NCI-H1417 treated with DMSO at 0.1 percent for 48 hours (cell line): Measurements from ENCODE around the gene FBXW2.
"Not testable (repeated sequence)": the region's sequence is repeated elsewhere in the genome, so short reads cannot be mapped to it uniquely, and the experiment has no call there.

Experiments used
- DNase-seq: peaks from one replicate; lab custom pipeline; 2025; lab: John Stamatoyannopoulos, UW

The FBXW2 gene

DNA sequence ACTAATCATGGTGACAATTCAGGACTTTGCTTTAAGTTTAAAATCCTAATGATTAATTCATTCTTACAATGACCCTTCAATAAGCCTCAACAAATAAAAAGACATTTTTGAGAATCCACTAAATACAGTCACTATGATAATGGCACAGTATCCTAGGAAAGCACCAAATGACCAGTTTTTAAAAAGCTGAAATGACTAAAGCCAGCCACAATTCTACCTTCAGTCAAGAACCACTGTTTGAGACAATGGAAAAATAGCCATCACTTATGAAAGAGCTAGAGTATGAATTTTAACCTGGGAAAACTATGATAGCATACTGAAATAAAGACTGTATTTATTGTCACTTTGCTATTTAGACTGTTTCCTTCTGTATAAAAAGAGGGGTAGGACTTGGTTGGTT is 14.0 kb downstream of the FBXW2 start:
- no peak for DNase-seq

DNA sequence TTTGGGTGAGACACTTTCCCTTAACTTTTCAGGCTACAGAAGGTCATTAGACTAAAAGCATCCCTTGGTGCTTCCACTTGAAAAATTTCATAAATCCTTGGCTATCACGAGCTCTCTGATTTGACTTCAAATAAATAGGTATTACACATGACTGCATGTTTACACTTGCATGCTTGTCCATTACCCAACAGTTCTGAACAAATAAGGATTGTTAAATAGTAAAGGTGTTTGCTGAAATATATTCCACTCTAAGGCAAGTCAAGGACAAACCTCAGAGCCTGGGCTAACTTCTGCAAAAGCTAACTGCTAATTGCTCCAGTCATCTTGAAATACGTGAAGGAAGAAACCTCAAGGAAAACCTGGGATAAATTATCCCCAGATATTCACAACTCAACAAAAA is 14.5 kb downstream of the FBXW2 start:
- DNase-seq = no peak

DNA sequence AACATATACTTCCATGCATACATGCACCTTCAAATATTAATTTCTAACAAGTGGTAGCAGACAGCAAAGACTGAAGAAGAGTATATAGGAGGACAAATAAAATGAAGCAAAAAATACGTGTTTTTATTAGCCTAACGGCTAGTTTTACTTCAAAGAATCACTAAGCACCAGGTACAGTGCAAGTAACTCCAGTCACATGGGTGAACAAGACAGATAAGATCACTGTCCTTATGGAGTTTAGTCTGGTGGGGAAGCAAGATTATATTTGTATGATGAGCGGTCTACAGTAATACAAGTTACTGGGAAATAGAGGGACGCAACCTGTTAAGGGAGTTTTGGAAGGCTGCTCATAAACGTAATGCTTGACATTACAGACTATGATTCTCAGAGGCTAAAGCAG is 16.0 kb downstream of the FBXW2 start:
- no peak for DNase-seq

DNA sequence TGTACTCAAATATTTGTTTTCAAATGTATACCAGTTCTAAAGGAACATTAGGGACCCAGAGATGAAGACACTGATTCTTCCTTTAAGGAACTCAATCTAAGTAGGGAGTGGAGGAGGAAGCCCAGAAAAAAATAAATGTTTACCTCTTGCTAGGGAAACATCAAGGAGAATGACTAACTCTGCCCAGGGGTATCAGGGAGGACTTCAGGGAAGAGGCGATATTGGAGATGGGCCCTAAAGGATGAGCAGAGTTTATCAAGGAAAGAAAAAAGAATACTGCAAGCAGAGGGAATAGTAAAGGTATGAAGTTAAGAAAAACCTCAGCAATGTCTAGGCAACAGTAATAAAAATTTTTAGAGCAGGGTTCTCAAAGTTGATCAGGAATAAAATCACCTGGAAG is 16.4 kb downstream of the FBXW2 start:
- no peak for DNase-seq

- no peak for DNase-seq
These were observed 17.4 kb downstream of the FBXW2 start for GRCh38 chr9:120775859-120776258.

GRCh38 chr9:120774719-120775118 is 18.5 kb downstream of the FBXW2 start:
- no peak for DNase-seq

DNA sequence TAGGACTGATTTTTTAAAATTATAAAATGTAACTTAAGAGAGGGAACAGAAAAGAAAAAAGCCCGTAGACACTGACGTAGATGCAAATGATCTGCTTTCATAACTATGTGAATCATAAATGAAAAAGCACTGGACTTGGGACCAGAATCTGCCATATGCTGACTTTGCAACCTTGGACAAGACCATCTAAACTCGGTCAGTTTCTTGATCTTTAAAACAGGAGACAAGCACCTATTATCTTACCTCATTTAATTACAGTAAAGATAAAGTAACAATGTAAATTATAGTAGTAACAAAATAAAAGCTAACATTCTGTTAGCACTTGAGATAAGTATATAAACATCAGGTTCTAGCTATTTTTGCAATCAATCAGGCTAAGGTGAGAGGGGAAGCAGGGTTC is 20.0 kb downstream of the FBXW2 start:
- DNase-seq = no peak

DNA sequence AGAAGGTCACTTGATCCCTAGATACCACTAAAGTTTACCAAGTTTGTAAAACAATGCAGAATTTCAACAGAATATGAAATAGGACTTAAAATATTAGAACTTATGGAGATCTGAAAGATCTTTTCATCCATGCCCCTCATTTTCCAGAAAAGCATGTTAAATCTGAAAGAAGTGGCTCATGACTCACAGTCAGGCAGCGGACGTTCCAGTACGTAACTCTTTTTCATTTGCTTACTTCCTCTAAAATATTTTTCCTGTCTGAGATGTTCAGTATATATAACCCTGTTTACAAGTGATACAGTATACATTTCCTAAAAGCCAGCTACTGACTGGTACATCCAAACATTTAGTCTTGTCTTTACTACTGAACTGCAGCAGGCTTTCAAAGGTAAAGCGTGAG is 22.3 kb downstream of the FBXW2 start:
- DNase-seq = no peak

GRCh38 chr9:120768886-120769285 is 24.3 kb downstream of the FBXW2 start:
- no peak for DNase-seq

GRCh38 chr9:120768247-120768646 is 25.0 kb downstream of the FBXW2 start:
- no peak for DNase-seq

DNA sequence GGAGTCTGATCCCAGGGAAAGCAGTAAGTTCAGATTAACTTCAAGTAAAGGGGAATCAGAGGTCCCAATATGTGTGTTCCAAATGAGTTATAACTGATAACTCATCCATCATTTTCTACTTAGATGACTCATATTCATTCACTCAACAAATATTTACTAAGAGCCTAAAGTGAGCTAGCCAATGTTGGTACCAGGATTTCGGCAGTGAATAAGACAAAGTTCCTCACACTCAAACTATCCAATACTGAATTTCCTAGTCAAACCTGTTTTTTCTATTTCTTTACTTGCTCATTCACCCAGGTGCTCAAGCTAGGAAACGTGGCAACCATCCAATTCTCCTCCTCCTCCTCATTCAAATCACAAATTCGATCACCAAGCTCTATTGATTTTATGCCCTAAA is 25.8 kb downstream of the FBXW2 start:
- no peak for DNase-seq

DNA sequence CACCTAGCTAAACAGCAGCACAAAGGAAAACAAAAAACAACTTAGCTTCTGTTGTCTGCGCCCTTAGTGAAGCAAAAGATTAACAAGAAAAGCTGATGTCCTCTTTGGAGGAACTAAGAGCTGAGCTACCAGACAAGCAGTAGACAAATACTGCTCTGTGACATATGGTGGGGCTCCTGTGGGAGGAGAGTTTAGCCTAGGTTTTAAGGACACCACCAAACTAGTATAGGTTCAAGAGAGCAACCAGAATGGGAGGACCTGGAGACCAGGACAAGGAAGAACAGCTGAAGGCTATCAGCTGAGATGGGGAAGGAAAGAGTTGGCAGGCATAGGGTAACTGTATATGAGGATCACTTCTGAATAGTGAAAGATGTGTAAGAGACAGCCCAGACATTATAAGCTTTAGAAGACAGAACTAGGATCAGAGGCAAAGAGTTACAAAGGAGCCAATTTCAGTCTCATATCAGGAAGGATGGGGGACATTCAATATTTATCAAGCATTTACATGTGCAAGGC is 27.2 kb downstream of the FBXW2 start:
- no peak for DNase-seq

GRCh38 chr9:120764476-120764875 is 28.7 kb downstream of the FBXW2 start:
- no peak for DNase-seq

- no peak for DNase-seq
These were observed 32.2 kb downstream of the FBXW2 start for GRCh38 chr9:120761006-120761405.

DNA sequence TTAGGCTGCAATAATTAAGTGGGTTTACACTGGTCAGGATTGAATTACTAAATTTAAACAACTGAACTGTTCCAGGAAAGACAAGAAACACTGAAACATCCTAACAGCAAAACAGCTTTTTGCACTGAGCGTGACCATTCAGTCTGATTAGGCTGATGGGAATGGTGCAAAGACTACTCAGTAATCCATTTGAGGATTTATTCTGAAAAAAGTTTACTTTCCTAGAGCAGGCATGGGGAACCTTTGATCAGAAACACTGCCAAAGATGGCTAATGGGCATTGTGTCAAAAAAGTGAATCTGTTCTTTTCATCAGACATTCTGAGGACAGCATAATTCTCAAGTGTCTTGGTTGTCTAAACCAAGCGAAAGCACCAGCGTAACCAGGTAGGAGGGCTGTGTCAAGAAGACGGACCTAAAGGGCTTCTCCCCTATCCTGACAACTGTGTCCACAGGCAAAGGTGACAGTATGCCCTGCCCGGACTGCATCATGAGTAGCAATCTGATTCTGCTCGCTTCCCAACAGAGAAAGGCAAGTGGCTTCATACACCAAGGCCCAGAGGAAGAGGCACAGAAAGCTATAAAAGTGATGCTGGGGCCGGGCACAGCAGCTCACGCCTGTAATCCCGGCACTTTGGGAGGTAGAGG is 33.3 kb downstream of the FBXW2 start:
- no peak for DNase-seq

DNA sequence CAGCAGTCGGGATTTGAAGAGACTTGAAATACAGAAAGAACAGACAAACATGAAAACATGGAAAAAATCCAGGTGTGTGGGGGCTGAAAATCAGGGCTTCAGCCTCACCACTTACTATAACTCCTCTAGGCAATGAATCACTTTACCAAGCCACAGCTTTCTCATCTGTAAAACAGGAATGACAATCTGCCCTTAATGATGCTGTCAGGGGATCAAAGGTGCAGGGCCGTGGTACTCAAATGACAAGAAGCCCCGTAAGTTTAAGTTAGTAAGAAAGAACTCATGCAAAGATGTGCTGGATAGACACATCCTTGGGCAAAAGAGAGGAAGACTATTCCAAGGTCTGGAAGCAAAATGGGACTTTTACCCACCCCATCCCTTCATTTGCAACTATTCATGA is 34.7 kb downstream of the FBXW2 start:
- no peak for DNase-seq

- no peak for DNase-seq
These were observed 35.9 kb downstream of the FBXW2 start for GRCh38 chr9:120757026-120757913.

GRCh38 chr9:120756531-120756930 is 36.7 kb downstream of the FBXW2 start:
- DNase-seq = no peak

- peak; percentile 4 for DNase-seq
These were observed 37.3 kb downstream of the FBXW2 start for GRCh38 chr9:120755810-120756434.

GRCh38 chr9:120755044-120755443 is 38.2 kb downstream of the FBXW2 start:
- no peak for DNase-seq

DNA sequence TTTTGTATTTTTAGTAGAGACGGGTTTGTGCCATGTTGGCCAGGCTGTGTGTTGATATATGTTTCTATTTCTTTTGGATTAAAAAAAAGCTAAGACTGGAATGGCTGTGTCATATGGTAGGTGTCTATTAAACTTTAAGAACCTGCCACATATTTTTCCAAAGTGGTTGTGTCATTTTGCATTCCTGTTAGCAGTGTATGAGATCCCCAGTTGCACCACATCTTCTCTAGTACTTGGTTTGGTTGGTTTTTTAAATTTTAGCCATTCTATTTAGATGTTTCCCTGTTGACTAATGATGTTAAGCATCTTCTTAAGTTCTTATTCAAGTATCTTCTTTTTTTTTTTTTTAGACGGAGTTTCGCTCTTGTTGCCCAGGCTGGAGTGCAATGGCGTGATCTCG is 42.8 kb downstream of the FBXW2 start:
- no peak for DNase-seq

DNA sequence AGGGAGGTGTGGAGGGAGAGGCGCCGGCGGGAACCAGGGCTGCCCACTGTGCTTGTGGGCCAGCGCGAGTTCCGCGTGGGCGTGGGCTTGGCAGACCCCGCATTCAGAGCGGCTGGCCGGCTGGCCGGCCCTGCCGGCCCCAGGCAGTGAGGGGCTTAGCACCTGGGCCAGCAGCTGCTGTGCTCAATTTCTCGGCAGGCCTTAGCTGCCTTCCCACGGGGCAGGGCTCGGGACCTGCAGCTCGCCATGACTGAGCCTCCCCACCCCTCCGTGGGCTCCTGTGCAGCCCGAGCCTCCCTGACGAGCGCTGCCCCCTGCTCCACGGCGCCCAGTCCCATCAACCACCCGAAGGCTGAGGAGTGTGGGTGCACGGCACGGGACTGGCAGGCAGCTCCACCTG is 46.9 kb downstream of the FBXW2 start:
- DNase-seq = not testable (repeated sequence)

GRCh38 chr9:120745278-120745677 is 47.9 kb downstream of the FBXW2 start:
- DNase-seq = no peak
